Memory B cell (primary cell): ENCODE measurements around the gene IRF7.

Experiments used
- ATAC-seq: fragments of 150-1000 bp; cut with Tn5 transposase; 2 replicates; pipeline ENCODE4 v1.10.0; 2021; ENCODE audit warnings: low read depth, mild to moderate bottlenecking, moderate library complexity
- DNase-seq, 2 donors: peaks; one replicate each; pipeline ENCODE4 v3.0.0; 2022; ENCODE audit warnings: low spot score in 2 of 2
- H3K27ac Mint-ChIP-seq: one replicate; pipeline ENCODE4 v1.8.0; 2022; ENCODE audit warnings: mild to moderate bottlenecking, moderate library complexity, mixed read lengths
- H3K27me3 Mint-ChIP-seq: one replicate; pipeline ENCODE4 v1.8.0; 2022; ENCODE audit warnings: mixed read lengths
- H3K36me3 Mint-ChIP-seq: one replicate; pipeline ENCODE4 v1.8.0; 2022; ENCODE audit warnings: mild to moderate bottlenecking, mixed read lengths
- H3K4me1 Mint-ChIP-seq: one replicate; pipeline ENCODE4 v1.8.0; 2022; ENCODE audit warnings: mixed read lengths
- H3K4me3 Mint-ChIP-seq: one replicate; pipeline ENCODE4 v1.8.0; 2022; ENCODE audit warnings: mild to moderate bottlenecking, moderate library complexity, mixed read lengths
- H3K9me3 Mint-ChIP-seq: one replicate; pipeline ENCODE4 v1.8.0; 2022; ENCODE audit warnings: mixed read lengths

The IRF7 gene

DNA sequence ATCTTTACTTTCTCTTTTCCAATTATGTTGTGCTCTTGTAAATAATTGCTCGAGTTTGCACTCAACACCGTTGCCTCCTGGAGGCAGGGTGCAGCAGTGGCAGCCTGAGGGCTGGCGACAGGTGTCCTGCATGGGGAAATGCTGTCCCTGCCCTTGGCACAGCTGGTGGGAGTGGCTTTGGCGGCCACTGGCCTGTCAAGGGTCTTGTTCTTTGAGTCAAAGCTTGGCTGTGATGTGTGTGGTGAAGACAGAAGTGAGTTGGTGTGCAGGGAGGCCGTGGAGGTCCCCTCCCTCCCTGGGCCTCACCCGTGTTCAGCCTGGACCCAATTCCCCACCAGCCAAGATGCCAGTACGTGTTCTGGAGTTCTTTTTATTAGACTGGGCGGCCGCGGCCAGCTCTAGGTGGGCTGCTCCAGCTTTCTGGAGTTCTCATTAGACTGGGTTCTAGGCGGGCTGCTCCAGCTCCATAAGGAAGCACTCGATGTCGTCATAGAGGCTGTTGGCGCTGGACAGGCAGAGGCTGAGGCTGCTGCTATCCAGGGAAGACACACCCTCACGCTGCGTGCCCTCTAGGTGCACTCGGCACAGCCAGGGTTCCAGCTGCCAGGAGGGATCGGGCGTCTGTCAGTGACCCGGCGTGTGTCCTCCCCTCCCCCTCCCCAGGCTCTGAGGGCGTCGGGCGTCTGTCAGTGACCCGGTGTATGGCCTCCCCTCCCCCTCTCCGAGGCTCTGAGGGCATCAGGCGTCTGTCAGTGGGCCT, 3.4 kb downstream of the IRF7 start:
- DNase-seq (no peak), ATAC-seq (no peak)
- H3K4me3 Mint-ChIP-seq: no peak overlapping the region
- H3K27ac Mint-ChIP-seq: peak overlapping the region; percentile 75
- H3K9me3 Mint-ChIP-seq: no peaks in the 10 kb centered on the region
- H3K27me3 Mint-ChIP-seq: no peaks in the 10 kb centered on the region
- H3K36me3 Mint-ChIP-seq: peaks cover 11% of the 10 kb centered on the region
- peaks cover 14% of the 10 kb centered on the region for H3K4me1 Mint-ChIP-seq

DNA sequence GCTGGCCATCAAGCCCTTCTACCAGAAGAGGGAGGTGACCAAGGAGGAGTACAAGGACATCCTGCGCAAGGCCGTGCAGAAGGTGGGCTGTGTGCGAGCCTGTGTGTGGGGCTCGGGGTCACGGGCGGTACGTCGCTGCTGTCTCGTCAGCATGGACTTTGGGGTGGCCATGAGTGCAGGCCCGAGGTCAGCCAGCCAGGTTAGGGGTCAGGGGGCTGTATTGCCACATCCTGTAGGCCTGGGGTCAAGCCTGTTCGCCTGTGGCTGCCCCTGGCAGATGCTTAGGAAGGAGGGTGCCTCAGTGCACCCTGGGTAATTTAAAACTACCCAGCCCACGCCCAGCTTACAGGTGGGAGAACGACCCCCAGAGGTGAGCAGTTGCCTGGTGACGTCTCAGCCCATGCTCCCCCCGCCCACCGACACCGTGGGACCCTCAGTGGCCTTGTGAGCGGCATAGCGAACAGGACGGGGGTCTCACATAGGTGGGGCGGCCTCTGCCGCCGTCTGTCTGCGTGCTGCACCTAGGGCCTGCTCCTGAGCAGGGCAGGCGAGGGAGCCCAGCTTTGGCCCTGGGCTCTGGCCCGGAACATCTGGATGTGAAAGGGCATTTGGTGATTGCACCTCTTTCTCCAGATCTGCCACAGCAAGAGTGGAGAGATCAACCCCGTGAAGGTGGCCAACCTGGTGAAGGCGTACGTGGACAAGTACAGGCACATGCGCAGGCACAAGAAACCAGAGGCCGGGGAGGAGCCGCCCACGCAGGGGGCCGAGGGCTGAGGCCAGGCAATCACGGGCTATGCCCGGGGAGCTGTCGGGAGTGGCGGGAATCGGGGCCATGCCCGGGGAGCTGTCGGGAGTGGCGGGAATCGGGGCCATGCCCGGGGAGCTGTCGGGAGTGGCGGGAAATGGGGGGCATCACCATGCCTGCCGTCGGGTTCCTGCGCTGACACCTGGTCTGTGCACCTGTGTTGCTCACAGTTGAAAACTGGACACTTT, 4.5 kb downstream of the IRF7 start:
- Mint-ChIP-seq H3K27me3 (no peaks in the 10 kb centered on the region), H3K4me3 (no peak overlapping the region), H3K36me3 (peaks cover 15% of the 10 kb centered on the region), H3K4me1 (peaks cover 13% of the 10 kb centered on the region), H3K9me3 (no peaks in the 10 kb centered on the region), H3K27ac (peak overlapping the region; percentile 20)
- ATAC-seq: no peak
- no peak for DNase-seq

DNA sequence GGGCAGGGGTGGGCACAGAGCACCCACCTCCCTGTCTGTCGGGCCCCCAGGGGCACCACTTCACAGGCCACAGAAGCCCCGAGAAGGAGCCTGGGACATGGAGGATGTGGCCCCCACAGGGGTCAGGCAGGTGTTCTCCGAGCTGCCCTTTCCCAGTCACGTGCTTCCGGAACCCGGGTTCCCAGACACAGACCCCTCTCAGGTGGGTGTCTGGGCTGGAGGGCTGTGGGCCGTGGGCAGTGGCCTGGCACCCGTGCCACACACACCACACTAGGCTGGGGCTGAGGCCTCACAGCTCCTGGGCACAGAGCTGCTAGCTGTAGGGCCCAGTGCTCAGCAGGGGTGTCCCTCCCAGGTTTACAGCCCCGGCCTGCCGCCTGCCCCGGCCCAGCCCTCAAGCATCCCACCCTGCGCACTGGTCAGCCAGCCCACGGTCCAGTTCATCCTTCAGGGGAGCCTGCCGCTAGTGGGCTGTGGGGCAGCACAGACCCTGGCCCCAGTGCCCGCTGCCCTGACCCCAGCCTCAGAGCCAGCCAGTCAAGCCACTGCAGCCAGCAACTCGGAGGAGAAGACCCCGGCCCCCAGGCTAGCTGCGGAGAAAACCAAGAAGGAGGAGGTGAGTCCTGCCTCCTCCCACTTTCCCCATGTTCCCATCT, 5.5 kb downstream of the IRF7 start:
- DNase-seq: no peak
- H3K4me1 Mint-ChIP-seq: peaks cover 9% of the 10 kb centered on the region
- no peak for ATAC-seq
- H3K27ac Mint-ChIP-seq: no peak overlapping the region
- H3K4me3 Mint-ChIP-seq: no peak overlapping the region
- peaks cover 15% of the 10 kb centered on the region for H3K36me3 Mint-ChIP-seq
- H3K27me3 Mint-ChIP-seq: no peaks in the 10 kb centered on the region
- no peaks in the 10 kb centered on the region for H3K9me3 Mint-ChIP-seq

DNA sequence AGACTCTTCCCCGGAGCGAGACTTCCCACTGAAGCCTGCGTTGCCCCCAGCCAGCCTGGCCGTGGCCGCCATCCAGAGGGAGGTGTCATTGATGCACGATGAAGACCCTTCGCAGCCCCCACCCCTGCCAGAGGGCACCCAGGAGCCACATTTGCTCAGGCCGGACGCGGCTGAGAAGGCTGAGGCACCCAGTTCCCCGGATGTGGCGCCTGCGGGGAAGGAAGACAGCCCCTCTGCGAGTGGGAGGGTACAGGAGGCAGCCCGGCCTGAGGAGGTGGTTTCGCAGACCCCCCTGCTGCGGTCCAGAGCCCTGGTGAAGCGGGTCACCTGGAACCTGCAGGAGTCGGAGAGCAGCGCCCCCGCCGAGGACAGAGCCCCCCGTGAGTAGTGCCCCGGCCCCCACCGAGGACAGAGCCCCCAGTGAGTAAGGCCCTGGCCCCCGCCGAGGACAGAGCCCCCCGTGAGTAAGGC, 6.4 kb downstream of the IRF7 start:
- H3K9me3 Mint-ChIP-seq: no peaks in the 10 kb centered on the region
- no peak overlapping the region for H3K27ac Mint-ChIP-seq
- H3K36me3 Mint-ChIP-seq: peaks cover 18% of the 10 kb centered on the region
- H3K4me3 Mint-ChIP-seq: no peak overlapping the region
- H3K4me1 Mint-ChIP-seq: peaks cover 9% of the 10 kb centered on the region
- no peaks in the 10 kb centered on the region for H3K27me3 Mint-ChIP-seq
- ATAC-seq (no peak), DNase-seq (no peak)

DNA sequence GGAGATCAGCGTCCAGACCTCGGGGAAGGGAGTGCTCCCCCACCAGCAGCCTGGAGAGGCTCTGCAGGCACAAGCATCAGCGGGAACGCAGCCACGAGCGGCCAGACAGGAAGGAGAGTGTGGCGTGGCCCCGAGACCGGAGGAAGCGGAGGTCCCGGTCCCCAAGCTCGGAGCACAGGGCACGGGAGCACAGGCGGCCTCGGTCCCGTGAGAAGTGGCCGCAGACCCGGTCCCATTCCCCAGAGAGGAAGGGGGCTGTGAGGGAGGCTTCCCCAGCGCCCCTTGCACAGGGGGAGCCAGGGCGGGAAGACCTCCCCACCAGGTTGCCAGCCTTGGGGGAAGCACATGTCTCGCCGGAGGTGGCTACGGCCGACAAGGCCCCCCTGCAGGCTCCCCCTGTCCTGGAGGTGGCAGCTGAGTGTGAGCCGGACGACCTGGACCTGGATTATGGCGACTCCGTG, 6.9 kb downstream of the IRF7 start:
- Mint-ChIP-seq H3K4me1 (peaks cover 3% of the 10 kb centered on the region), H3K27ac (no peak overlapping the region), H3K4me3 (no peak overlapping the region), H3K36me3 (peaks cover 22% of the 10 kb centered on the region), H3K9me3 (no peaks in the 10 kb centered on the region), H3K27me3 (no peaks in the 10 kb centered on the region)
- ATAC-seq: no peak
- no peak for DNase-seq

DNA sequence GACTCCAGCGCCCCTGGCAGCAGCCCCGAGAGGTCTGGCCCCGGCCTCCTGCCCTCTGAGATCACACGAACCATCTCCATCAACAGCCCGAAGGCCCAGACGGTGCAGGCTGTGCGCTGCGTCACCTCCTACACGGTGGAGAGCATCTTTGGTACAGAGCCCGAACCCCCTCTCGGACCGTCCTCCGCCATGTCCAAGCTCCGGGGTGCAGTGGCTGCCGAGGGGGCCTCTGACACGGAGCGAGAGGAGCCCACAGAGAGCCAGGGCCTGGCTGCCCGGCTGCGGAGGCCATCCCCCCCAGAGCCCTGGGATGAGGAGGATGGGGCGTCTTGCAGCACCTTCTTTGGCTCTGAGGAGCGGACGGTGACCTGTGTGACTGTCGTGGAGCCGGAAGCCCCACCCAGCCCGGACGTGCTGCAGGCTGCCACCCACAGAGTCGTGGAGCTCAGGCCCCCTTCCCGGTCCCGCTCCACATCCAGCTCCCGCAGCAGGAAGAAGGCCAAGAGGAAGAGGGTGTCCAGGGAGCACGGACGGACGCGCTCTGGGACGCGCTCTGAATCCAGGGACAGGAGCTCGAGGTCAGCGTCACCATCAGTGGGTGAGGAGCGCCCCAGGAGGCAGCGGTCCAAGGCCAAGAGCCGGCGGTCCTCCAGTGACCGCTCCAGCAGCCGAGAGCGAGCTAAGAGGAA, 7.6 kb downstream of the IRF7 start:
- Mint-ChIP-seq H3K27ac (no peak overlapping the region), H3K27me3 (no peaks in the 10 kb centered on the region), H3K4me1 (peaks cover 3% of the 10 kb centered on the region), H3K9me3 (no peaks in the 10 kb centered on the region), H3K36me3 (peaks cover 22% of the 10 kb centered on the region), H3K4me3 (no peak overlapping the region)
- DNase-seq: no peak
- ATAC-seq: no peak

DNA sequence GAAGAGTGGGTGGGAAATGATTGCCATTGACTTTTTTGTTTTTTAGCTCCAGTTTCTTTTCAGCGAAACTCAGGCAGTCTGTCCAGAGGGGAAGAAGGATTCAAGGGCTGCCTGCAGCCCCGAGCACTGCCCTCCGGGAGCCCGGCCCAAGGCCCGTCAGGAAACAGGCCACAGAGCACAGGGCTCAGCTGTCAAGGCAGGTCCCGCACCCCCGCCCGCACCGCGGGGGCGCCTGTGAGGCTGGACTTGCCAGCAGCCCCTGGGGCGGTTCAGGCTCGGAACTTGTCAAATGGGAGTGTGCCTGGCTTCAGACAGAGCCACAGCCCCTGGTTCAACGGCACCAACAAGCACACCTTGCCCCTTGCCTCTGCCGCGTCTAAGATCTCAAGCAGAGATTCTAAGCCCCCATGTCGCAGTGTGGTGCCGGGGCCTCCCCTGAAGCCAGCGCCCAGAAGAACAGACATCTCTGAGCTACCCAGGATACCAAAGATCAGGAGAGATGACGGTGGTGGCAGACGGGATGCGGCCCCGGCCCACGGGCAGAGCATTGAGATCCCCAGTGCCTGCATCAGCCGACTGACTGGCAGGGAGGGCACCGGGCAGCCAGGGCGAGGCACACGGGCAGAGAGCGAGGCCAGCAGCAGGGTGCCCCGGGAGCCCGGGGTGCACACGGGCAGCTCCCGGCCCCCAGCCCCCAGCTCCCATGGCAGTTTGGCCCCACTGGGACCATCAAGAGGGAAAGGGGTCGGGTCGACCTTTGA, 8.6 kb downstream of the IRF7 start:
- Mint-ChIP-seq H3K36me3 (peaks cover 21% of the 10 kb centered on the region), H3K27me3 (no peaks in the 10 kb centered on the region), H3K27ac (no peak overlapping the region), H3K4me3 (no peak overlapping the region), H3K9me3 (no peaks in the 10 kb centered on the region), H3K4me1 (peaks cover 2% of the 10 kb centered on the region)
- DNase-seq (no peak), ATAC-seq (no peak)

DNA sequence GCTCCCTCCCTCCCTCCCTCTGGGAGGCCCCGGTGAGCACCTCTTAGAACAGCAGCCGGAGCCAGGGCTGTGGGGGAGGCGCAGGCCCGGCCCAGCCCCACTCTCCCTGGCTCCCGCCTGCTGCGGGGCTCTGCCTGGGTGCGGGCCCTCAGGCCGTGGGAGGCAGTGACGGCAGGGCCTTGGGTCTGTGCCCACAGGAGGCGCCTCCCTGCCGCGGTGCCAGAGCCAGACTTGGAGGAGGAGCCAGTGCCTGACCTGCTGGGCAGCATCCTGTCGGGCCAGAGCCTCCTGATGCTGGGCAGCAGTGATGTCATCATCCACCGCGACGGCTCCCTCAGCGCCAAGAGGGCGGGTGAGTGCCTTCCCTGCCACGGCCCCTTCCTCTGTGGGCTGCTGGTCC, 9.5 kb downstream of the IRF7 start:
- ATAC-seq (no peak), DNase-seq (no peak)
- H3K9me3 Mint-ChIP-seq: no peaks in the 10 kb centered on the region
- H3K27ac Mint-ChIP-seq: no peak overlapping the region
- H3K36me3 Mint-ChIP-seq: peaks cover 25% of the 10 kb centered on the region
- no peaks in the 10 kb centered on the region for H3K4me1 Mint-ChIP-seq
- no peaks in the 10 kb centered on the region for H3K27me3 Mint-ChIP-seq
- no peak overlapping the region for H3K4me3 Mint-ChIP-seq

DNA sequence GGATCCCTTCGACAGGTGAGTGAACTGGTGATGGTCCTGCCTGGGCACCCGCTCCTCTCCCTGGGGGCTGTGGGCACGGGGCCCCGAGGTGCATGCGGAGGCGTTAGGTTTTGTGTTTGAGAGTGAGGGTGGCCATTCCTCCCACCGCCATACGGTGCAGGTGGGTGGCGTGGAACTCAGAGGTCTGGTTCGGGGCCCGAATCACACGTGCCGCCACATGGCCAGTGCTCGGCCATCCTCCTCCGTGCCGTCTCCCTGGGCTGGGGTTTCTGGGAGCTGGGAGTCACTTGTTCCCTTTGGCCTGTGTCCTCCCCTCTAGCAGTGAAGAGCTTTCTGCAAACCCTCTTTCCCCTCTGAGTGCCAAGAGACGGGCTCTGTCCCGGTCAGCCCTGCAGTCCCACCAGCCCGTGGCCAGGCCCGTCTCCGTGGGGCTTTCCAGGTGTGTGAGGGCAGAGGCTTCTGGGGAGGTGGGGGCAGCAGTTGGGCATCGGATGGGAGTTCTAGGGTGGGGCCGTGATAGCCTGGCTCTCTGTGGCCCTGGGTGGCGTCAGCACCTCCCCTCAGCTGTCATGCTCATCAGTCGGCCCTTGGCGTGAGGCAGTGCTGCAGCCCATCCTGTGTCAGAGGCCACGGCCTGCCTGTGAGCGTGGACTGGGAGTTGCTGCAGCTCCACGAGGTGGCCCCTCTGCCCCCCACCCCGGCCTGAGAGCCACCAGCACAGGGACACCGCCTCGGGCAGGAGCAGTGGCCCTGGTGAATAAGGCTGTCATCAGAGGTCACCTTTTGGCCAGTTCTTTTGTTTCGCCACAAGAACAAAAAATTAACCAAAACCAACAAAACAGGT, 10.2 kb downstream of the IRF7 start:
- Mint-ChIP-seq H3K27me3 (no peaks in the 10 kb centered on the region), H3K27ac (no peak overlapping the region), H3K36me3 (peaks cover 22% of the 10 kb centered on the region), H3K4me1 (no peaks in the 10 kb centered on the region), H3K4me3 (no peak overlapping the region), H3K9me3 (no peaks in the 10 kb centered on the region)
- no peak for DNase-seq
- no peak for ATAC-seq

DNA sequence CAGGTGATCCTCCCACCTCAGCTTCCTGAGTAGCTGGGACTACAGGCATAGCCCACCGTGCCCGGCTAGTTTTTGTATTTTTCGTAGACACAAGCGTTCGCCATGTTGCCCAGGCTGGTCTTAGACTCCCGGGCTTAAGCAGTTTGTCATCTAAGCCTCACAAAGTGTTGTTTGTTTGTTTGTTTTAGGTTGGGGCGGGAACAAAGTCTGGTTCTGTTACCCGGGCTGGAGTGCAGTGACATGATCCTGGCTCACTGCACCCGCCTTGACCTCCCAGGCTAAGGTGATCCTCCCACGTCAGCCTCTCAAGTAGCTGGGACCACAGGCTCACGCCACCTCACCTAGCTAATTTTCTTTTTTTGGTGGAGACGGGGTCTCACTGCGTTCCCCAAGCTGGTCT, 12.6 kb downstream of the IRF7 start:
- Mint-ChIP-seq H3K4me1 (no peaks in the 10 kb centered on the region), H3K27me3 (no peaks in the 10 kb centered on the region), H3K4me3 (no peak overlapping the region), H3K27ac (no peak overlapping the region), H3K36me3 (peaks cover 21% of the 10 kb centered on the region), H3K9me3 (no peaks in the 10 kb centered on the region)
- DNase-seq (no peak), ATAC-seq (no peak)

DNA sequence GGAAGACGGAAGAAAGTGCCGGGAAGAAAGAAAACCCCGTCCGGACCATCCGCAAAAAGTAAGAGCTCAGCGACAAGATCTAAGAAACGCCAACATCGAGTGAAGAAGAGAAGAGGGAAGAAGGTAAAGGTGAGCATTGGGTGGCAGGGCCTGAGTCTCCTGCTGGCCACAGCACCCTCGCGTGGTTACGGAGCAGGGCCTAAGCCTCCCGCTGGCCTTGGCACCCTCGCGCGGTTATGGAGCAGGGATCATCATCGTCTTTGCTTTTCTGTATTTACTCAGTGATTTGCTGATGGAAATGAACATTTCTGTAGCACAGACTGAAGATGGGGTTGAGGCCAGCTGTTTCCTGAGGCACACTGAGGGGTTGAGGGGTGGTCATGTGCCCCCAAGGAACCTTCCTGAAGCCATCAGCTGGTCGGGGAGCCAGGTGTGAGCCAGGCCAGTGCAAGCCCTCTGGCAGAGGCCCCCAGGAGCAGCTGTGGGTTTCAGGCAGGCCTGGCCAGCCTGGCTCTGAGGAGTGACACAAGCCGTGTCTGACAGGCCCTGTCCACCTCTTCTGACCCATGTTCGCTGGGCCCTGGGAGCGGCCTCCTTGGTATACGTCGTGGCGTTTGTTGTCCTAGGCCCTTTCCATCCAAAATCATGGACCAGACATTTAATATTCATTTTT, 14.0 kb downstream of the IRF7 start:
- ATAC-seq: no peak
- H3K4me1 Mint-ChIP-seq: no peaks in the 10 kb centered on the region
- no peaks in the 10 kb centered on the region for H3K9me3 Mint-ChIP-seq
- no peaks in the 10 kb centered on the region for H3K27me3 Mint-ChIP-seq
- no peak for DNase-seq
- H3K4me3 Mint-ChIP-seq: no peak overlapping the region
- peaks cover 25% of the 10 kb centered on the region for H3K36me3 Mint-ChIP-seq
- H3K27ac Mint-ChIP-seq: no peak overlapping the region
